ENCODE measurements around the gene LGALS1.

The LGALS1 gene

GRCh38 chr22:37657590-37658132, 17.8 kb upstream of the LGALS1 start:
- TF ChIP-seq POLR2AphosphoS5 (IDR thresholded peaks at IDR 0.05; ENCODE audit: low read depth, low read length) (peak; percentile 81), TAF1 (IDR thresholded peaks at IDR 0.05; ENCODE audit: borderline replicate concordance, low read depth, low read length) (no peak), POLR2A (IDR thresholded peaks at IDR 0.05; ENCODE audit: low read depth, low read length) (no peak; the same call in none of the 2 replicates)
- DNase-seq (ENCODE audit: insufficient read length), result no peak
- peak; percentile 68 for FAIRE-seq

GRCh38 chr22:37658133-37659065, 17.0 kb upstream of the LGALS1 start, which contains the start of gene PDXP:
Gene PDXP (plus strand): TSS chr22:37658723. CDS start chr22:37658783, 60 bp downstream.
- peak; percentile 72 for TF ChIP-seq POLR2A (IDR thresholded peaks at IDR 0.05; ENCODE audit: low read depth, low read length)
- peak; percentile 24 for TF ChIP-seq POLR2AphosphoS5 (IDR thresholded peaks at IDR 0.05; ENCODE audit: low read depth, low read length)
- no peak; the same call in 1 of the 2 replicates for TF ChIP-seq TAF1 (IDR thresholded peaks at IDR 0.05; ENCODE audit: borderline replicate concordance, low read depth, low read length)
- DNase-seq (ENCODE audit: insufficient read length), result peak; percentile 98
- peak; percentile 100 for FAIRE-seq

GRCh38 chr22:37659066-37659896, 16.2 kb upstream of the LGALS1 start:
- FAIRE-seq, result peak; percentile 94

DNA sequence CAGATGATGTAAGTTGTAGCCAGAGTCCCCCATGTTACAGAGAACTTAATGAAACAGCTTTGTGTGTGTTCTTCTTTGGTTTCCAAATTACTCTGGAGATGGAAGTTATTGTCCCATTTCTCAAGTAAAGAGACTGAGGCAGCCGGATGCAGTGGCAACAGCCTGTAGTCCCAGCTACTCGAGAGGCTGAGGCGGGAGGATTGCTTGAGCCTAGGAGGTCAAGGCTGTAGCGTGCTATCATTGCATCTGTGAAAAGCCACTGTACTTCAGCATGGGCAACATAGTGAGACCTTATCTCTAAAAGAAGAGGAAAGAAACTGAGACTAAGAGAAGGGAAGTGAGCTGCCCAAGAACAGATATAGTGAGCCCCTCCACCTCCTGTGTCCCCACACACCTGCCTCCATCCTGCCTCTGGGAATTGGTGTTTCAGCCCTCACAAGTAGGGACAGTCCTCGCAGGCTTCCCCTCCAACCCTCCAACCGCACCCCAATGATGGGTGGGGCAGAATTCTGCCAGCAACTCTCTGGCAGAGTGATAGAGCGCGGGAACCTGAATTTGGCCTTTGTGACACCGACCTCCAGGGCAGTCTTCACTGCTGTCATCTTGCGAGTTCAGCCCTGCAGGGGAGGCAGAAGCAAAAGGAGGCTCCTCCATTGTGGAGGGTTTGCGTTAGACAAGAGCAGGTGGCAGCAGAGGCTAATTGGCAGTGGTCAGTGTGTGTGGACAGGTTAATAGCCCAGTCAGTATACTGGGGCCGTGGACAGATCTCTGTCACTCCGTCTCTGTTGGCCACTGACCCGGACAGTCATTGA, 15.3 kb upstream of the LGALS1 start:
- FAIRE-seq (peak; percentile 44), DNase-seq (ENCODE audit: insufficient read length) (no peak)
- no peak for TF ChIP-seq POLR2A (IDR thresholded peaks at IDR 0.05; ENCODE audit: low read depth, low read length)
- no peak for TF ChIP-seq POLR2AphosphoS5 (IDR thresholded peaks at IDR 0.05; ENCODE audit: low read depth, low read length)
- TF ChIP-seq TAF1 (IDR thresholded peaks at IDR 0.05; ENCODE audit: borderline replicate concordance, low read depth, low read length), result no peak

More at GRCh38 chr22:37659066-37659896, 16.2 kb upstream of the LGALS1 start:
- no peak for DNase-seq (ENCODE audit: insufficient read length)
- TF ChIP-seq POLR2A (IDR thresholded peaks at IDR 0.05; ENCODE audit: low read depth, low read length), result no peak
- no peak for TF ChIP-seq POLR2AphosphoS5 (IDR thresholded peaks at IDR 0.05; ENCODE audit: low read depth, low read length)
- no peak for TF ChIP-seq TAF1 (IDR thresholded peaks at IDR 0.05; ENCODE audit: borderline replicate concordance, low read depth, low read length)

DNA sequence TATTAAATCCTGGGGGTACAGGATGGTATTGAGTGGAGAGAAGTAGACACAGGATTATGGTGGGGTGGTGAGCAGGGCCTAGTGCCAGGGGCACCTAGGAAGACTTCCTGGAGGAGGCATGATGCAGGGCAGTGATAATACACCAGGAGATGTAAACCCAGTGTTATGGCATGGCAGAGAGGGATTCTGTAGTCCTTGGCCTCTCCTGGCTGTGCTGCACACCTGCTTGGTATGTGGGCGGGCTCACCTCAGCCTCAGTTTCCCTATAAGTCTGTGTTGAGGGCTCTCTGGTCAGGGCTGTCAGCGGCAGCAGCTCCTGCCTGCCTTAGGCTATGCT, 14.8 kb upstream of the LGALS1 start:
- no peak for TF ChIP-seq POLR2A (IDR thresholded peaks at IDR 0.05; ENCODE audit: low read depth, low read length)
- no peak for TF ChIP-seq POLR2AphosphoS5 (IDR thresholded peaks at IDR 0.05; ENCODE audit: low read depth, low read length)
- TF ChIP-seq TAF1 (IDR thresholded peaks at IDR 0.05; ENCODE audit: borderline replicate concordance, low read depth, low read length), result no peak
- FAIRE-seq, result no peak
- no peak for DNase-seq (ENCODE audit: insufficient read length)

DNA sequence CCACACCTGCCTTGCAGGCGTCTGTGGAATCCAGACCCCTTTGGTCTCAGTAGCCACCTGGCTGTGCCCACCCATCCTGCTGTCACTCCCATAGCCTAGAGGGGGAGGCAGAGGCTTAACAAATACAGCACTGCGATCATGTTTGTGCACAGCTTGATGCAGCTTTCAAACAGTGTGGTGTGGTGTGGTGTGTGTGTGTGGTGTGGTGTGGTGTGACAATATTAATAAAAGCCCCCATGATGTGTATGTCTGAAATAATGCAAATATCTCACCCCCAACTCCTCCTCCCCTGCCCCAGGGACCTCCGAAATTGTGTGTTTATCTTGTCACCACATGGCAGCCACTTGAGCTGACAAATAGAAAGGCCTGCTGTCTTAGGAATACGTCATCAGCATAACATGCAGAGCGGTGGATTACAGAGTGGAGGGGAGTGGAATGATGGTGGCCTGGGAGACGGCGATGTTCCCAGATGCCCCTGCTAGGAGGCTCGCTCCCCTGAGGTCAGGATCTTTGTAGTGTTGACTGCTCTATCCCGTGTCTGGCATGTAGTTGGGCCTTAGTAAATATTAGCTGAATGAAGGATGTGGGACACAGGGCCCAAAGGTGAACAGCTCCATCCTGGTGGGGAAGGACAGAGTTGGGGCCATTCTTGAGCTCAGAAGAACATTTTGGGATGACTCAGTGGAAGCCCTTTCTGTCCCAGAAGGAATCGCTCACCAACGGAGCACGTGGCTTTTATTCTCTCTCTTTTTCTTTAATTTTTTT, 14.1 kb upstream of the LGALS1 start:
- FAIRE-seq (peak; percentile 54), DNase-seq (ENCODE audit: insufficient read length) (no peak)
- TF ChIP-seq POLR2A (IDR thresholded peaks at IDR 0.05; ENCODE audit: low read depth, low read length), result no peak
- no peak for TF ChIP-seq TAF1 (IDR thresholded peaks at IDR 0.05; ENCODE audit: borderline replicate concordance, low read depth, low read length)
- TF ChIP-seq POLR2AphosphoS5 (IDR thresholded peaks at IDR 0.05; ENCODE audit: low read depth, low read length), result no peak

DNA sequence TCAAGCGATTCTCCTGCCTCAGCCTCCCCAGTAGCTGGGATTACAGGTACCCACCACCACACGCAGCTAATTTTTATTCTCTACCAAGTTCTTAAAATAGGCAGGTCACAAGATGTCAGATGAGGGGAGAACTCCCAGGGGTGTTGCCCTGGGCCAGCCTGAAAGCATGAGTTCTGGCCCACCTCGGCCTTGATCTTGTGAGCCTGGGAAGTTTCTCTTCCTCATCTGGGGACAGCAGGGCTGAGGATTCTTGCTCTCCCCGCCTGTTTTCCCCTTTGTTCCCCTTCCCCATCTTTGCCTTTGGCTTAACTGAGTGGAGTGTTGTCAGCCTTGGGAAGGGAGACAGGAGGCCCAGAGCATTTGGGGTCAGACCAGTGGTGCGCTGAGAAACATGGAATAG, 13.4 kb upstream of the LGALS1 start:
- FAIRE-seq, result no peak
- no peak for DNase-seq (ENCODE audit: insufficient read length)

GRCh38 chr22:37663521-37664140, 11.8 kb upstream of the LGALS1 start:
- TF ChIP-seq TAF1 (IDR thresholded peaks at IDR 0.05; ENCODE audit: borderline replicate concordance, low read depth, low read length) (no peak), POLR2AphosphoS5 (IDR thresholded peaks at IDR 0.05; ENCODE audit: low read depth, low read length) (no peak), POLR2A (IDR thresholded peaks at IDR 0.05; ENCODE audit: low read depth, low read length) (no peak)

More for the DNA sequence above, 13.4 kb upstream of the LGALS1 start:
- TF ChIP-seq POLR2A (IDR thresholded peaks at IDR 0.05; ENCODE audit: low read depth, low read length), result no peak
- no peak for TF ChIP-seq TAF1 (IDR thresholded peaks at IDR 0.05; ENCODE audit: borderline replicate concordance, low read depth, low read length)
- no peak for TF ChIP-seq POLR2AphosphoS5 (IDR thresholded peaks at IDR 0.05; ENCODE audit: low read depth, low read length)

DNA sequence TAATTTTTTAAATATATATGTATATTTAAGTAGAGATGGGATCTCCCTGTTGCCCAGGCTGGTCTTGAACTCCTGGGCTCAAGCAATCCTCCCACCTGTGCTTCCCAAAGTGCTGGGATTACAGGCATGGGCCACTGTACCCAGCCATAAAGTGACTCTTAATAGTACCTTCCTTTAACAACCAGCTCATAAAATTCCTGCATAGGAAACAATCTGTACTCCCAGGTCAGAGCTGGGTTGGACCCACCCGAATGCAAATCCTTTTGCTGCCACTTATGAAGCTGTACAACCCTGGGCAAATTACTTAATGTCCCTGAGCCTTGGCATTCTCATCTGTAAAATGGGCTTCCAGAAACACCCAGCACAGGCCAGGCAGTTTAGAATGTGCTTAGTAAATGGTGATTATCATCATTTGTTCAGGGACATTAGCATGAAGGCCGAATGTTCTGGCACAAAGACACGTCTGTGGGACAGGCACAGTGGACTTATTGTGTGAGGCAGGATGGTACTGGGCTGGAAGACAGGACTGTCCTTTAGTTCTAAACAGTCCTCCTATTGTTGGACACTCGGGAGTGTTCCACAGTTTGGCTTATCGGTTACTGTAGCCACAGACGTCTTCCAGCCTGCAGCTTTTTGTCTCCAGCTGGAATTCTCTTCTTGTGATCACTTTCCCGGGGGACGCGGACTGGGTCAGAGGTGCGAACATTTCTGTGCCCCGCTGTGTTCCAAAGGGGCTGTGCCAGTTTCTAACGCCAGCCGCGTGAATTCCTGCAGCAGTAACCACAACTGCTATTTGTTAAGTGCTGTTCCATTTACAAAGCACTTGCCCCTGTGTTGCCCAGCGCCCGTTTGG, 11.0 kb upstream of the LGALS1 start:
- FAIRE-seq, result no peak
- no peak for DNase-seq (ENCODE audit: insufficient read length)
- TF ChIP-seq TAF1 (IDR thresholded peaks at IDR 0.05; ENCODE audit: borderline replicate concordance, low read depth, low read length), result no peak
- no peak for TF ChIP-seq POLR2A (IDR thresholded peaks at IDR 0.05; ENCODE audit: low read depth, low read length)
- TF ChIP-seq POLR2AphosphoS5 (IDR thresholded peaks at IDR 0.05; ENCODE audit: low read depth, low read length), result no peak

More at GRCh38 chr22:37663521-37664140, 11.8 kb upstream of the LGALS1 start:
- FAIRE-seq (no peak), DNase-seq (ENCODE audit: insufficient read length) (no peak)
